Measurements from ENCODE around the gene METAP2. TPM values are rescaled to one million over a fixed set of nuclear protein-coding genes. Genes with fewer than 3 reads are reported as not detected.
"Not testable (repeated sequence)": the region's sequence is repeated elsewhere in the genome, so short reads cannot be mapped to it uniquely, and the experiment has no call there.

The METAP2 gene
- total RNA-seq, 1 donor from 2014 or later, result 81.6 TPM

DNA sequence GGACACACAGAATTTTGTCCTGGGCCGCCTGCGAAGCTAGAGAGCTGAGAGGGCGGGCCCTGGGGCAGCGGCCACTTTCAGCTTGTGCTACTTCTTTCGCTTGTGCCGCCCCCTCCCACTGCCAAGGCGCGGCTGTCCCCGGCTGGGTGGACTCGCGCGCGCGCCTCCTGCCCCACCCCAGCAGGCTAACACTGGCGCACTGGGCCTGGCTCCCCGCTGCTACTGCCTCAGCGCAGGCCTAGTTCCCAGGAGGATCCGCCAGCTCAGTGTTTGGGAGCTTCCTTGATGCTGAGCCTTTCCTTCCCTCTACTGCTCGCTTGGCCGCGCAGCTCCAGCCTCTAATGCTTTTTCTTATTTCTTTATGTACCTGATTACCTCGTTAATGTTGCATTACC, 27.4 kb upstream of the METAP2 start:
- Histone ChIP-seq H3K36me3 (ENCODE audit: insufficient read depth, low read length) (no peaks in the 10 kb centered on the region), H3K27ac (ENCODE audit: low read depth, low read length) (no peak overlapping the region), H3K9ac (ENCODE audit: low read length) (no peak overlapping the region), H3K27me3 (ENCODE audit: insufficient read depth, low read length) (peaks cover 4% of the 10 kb centered on the region), H3K4me2 (ENCODE audit: low read length) (peak overlapping the region; percentile 76), H2AFZ (ENCODE audit: low read depth, low read length) (peak overlapping the region; percentile 56), H3K4me1 (ENCODE audit: insufficient read depth, low read length) (no peaks in the 10 kb centered on the region), H3K4me3 (ENCODE audit: insufficient read depth, low read depth, low read length) (no peak overlapping the region), H3K9me3 (ENCODE audit: insufficient read depth, low read depth, low read length) (no peaks in the 10 kb centered on the region), H3K79me2 (ENCODE audit: insufficient read depth, low read length) (no peaks in the 10 kb centered on the region), H4K20me1 (ENCODE audit: insufficient read depth, low read length) (no peaks in the 10 kb centered on the region)
- FAIRE-seq, result no peak
- no peak overlapping the region for H3K27ac Mint-ChIP-seq (ENCODE audit: unreplicated experiment)
- no peak overlapping the region for H3K4me3 Mint-ChIP-seq (ENCODE audit: unreplicated experiment)
- H3K36me3 Mint-ChIP-seq (ENCODE audit: low read depth, unreplicated experiment), result no peaks in the 10 kb centered on the region
- H3K27me3 Mint-ChIP-seq (ENCODE audit: low read depth, unreplicated experiment), result peaks cover 14% of the 10 kb centered on the region
- H3K9me3 Mint-ChIP-seq (ENCODE audit: unreplicated experiment), result no peaks in the 10 kb centered on the region
- peaks cover 2% of the 10 kb centered on the region for H3K4me1 Mint-ChIP-seq (ENCODE audit: low read depth, unreplicated experiment)
- TF ChIP-seq EZH2 (IDR thresholded peaks at IDR 0.05; ENCODE audit: insufficient read depth, low read length), result no peak
- TF ChIP-seq, protein P1, sequence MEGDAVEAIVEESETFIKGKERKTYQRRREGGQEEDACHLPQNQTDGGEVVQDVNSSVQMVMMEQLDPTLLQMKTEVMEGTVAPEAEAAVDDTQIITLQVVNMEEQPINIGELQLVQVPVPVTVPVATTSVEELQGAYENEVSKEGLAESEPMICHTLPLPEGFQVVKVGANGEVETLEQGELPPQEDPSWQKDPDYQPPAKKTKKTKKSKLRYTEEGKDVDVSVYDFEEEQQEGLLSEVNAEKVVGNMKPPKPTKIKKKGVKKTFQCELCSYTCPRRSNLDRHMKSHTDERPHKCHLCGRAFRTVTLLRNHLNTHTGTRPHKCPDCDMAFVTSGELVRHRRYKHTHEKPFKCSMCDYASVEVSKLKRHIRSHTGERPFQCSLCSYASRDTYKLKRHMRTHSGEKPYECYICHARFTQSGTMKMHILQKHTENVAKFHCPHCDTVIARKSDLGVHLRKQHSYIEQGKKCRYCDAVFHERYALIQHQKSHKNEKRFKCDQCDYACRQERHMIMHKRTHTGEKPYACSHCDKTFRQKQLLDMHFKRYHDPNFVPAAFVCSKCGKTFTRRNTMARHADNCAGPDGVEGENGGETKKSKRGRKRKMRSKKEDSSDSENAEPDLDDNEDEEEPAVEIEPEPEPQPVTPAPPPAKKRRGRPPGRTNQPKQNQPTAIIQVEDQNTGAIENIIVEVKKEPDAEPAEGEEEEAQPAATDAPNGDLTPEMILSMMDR (IDR thresholded peaks at IDR 0.05; ENCODE audit: insufficient read depth, low read depth, low read length), result no peak
- DNase-seq (ENCODE audit: low read depth), result peak; percentile 15

DNA sequence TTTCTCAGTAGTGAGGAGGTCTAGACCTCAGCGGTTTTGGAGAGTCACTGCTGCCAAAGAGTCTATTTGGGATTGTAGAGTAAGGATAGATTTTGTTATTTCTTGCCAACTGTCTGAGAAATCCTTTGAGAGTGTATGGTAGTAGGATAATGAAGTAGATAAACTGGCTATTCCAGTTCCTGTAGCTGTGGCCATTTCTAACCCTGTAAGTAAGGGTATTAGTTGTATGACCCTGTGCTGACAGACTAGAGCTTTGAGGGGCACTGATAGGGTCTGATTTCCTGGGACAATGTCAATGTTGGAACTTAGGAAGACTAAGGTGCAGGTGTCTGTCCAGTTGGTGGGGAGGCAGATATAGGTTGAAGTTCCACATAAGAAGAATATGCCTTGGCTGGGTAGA, 24.3 kb upstream of the METAP2 start:
- not testable (repeated sequence) for H4K20me1 ChIP-seq (ENCODE audit: insufficient read depth, low read length); H3K27me3 ChIP-seq (ENCODE audit: insufficient read depth, low read length); H3K27ac Mint-ChIP-seq (ENCODE audit: unreplicated experiment); DNase-seq (ENCODE audit: low read depth); H3K9me3 ChIP-seq (ENCODE audit: insufficient read depth, low read depth, low read length); H3K4me2 ChIP-seq (ENCODE audit: low read length); H3K9ac ChIP-seq (ENCODE audit: low read length); H3K4me1 ChIP-seq (ENCODE audit: insufficient read depth, low read length); H3K27ac ChIP-seq (ENCODE audit: low read depth, low read length); H3K36me3 Mint-ChIP-seq (ENCODE audit: low read depth, unreplicated experiment); FAIRE-seq; H2AFZ ChIP-seq (ENCODE audit: low read depth, low read length); H3K79me2 ChIP-seq (ENCODE audit: insufficient read depth, low read length); H3K4me3 ChIP-seq (ENCODE audit: insufficient read depth, low read depth, low read length); H3K36me3 ChIP-seq (ENCODE audit: insufficient read depth, low read length); H3K4me1 Mint-ChIP-seq (ENCODE audit: low read depth, unreplicated experiment); H3K4me3 Mint-ChIP-seq (ENCODE audit: unreplicated experiment); H3K9me3 Mint-ChIP-seq (ENCODE audit: unreplicated experiment)
- H3K27me3 Mint-ChIP-seq (ENCODE audit: low read depth, unreplicated experiment), result peaks cover 14% of the 10 kb centered on the region

DNA sequence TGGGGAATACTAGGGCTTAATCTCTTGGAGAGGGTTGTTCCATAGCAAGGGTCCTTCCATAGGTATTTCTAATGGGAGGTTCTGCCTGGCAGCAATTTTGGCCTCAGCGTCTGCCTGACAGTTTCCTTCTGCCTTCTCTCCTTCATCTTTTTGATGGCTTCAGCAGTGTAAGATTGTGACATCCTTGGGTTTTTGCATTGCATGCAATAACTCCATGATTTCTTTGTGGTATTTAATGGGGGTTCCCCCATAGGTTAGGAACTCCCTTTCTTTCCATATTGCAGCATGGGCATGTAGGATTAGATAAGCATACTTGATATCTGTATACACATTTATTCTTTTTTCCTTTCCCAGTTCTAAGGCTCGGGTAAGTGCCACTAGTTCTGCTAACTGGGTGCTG, 21.5 kb upstream of the METAP2 start:
- peaks cover 12% of the 10 kb centered on the region for H3K4me1 Mint-ChIP-seq (ENCODE audit: low read depth, unreplicated experiment)
- DNase-seq (ENCODE audit: low read depth); H3K27ac ChIP-seq (ENCODE audit: low read depth, low read length); H3K36me3 ChIP-seq (ENCODE audit: insufficient read depth, low read length); H3K9me3 Mint-ChIP-seq (ENCODE audit: unreplicated experiment); H3K36me3 Mint-ChIP-seq (ENCODE audit: low read depth, unreplicated experiment); H3K4me1 ChIP-seq (ENCODE audit: insufficient read depth, low read length); H2AFZ ChIP-seq (ENCODE audit: low read depth, low read length); H3K27me3 ChIP-seq (ENCODE audit: insufficient read depth, low read length); H3K9me3 ChIP-seq (ENCODE audit: insufficient read depth, low read depth, low read length); FAIRE-seq; H3K27ac Mint-ChIP-seq (ENCODE audit: unreplicated experiment); H3K4me3 ChIP-seq (ENCODE audit: insufficient read depth, low read depth, low read length); H3K27me3 Mint-ChIP-seq (ENCODE audit: low read depth, unreplicated experiment); H3K4me2 ChIP-seq (ENCODE audit: low read length); H3K4me3 Mint-ChIP-seq (ENCODE audit: unreplicated experiment); H4K20me1 ChIP-seq (ENCODE audit: insufficient read depth, low read length); H3K79me2 ChIP-seq (ENCODE audit: insufficient read depth, low read length); H3K9ac ChIP-seq (ENCODE audit: low read length): not testable (repeated sequence)

DNA sequence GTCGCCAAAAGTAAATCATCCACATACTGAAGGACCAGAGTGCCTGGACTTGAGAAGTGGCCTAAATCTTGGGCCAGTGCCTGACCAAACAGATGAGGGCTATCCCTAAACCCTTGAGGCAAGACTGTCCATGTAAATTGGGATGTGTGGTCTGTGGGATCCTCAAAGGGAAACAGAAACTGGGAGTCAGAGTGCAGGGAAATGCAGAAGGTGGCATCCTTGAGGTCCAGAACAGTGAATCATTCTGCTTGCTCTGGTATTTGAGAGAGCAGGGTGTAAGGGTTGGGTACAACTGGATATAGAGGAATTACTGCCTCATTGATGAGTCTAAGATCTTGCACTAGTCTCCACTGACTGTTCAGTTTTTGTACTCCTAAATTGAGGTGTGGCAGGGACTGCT, 20.1 kb upstream of the METAP2 start:
- H3K27me3 Mint-ChIP-seq (ENCODE audit: low read depth, unreplicated experiment); H3K36me3 ChIP-seq (ENCODE audit: insufficient read depth, low read length); H3K9ac ChIP-seq (ENCODE audit: low read length); H3K79me2 ChIP-seq (ENCODE audit: insufficient read depth, low read length); H3K4me3 ChIP-seq (ENCODE audit: insufficient read depth, low read depth, low read length); FAIRE-seq; H3K27ac ChIP-seq (ENCODE audit: low read depth, low read length); DNase-seq (ENCODE audit: low read depth); H3K4me2 ChIP-seq (ENCODE audit: low read length); H4K20me1 ChIP-seq (ENCODE audit: insufficient read depth, low read length); H2AFZ ChIP-seq (ENCODE audit: low read depth, low read length); H3K36me3 Mint-ChIP-seq (ENCODE audit: low read depth, unreplicated experiment); H3K27ac Mint-ChIP-seq (ENCODE audit: unreplicated experiment); H3K27me3 ChIP-seq (ENCODE audit: insufficient read depth, low read length); H3K4me1 ChIP-seq (ENCODE audit: insufficient read depth, low read length); H3K4me3 Mint-ChIP-seq (ENCODE audit: unreplicated experiment); H3K9me3 ChIP-seq (ENCODE audit: insufficient read depth, low read depth, low read length): not testable (repeated sequence)
- Mint-ChIP-seq H3K9me3 (ENCODE audit: unreplicated experiment) (peaks cover 15% of the 10 kb centered on the region), H3K4me1 (ENCODE audit: low read depth, unreplicated experiment) (peaks cover 12% of the 10 kb centered on the region)

DNA sequence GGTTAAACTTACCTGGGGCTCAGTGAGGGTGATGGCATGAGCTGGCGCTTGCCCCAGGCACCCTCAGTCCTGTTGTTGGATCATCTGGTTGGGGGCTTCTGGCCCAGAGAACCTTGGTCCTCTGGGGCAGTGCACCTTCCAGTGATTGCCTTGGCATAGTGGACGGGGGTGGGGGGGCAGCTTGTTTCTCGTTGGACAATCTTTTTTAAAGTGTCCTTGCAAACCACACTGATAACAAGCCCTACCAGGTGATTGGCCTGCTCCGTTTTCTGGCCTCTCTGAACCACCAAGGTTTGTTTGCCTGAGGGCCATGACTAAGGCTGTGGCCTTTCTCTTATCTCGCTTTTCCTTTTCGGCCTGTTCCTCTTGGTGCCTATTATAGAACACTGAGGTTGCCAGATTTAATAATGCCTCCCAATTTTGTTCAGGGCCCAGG, 19.2 kb upstream of the METAP2 start:
- Mint-ChIP-seq H3K4me1 (ENCODE audit: low read depth, unreplicated experiment) (peaks cover 12% of the 10 kb centered on the region), H3K9me3 (ENCODE audit: unreplicated experiment) (peaks cover 19% of the 10 kb centered on the region)
- not testable (repeated sequence) for H3K27ac ChIP-seq (ENCODE audit: low read depth, low read length); H3K4me1 ChIP-seq (ENCODE audit: insufficient read depth, low read length); H3K36me3 Mint-ChIP-seq (ENCODE audit: low read depth, unreplicated experiment); H3K79me2 ChIP-seq (ENCODE audit: insufficient read depth, low read length); H3K9me3 ChIP-seq (ENCODE audit: insufficient read depth, low read depth, low read length); H3K4me3 ChIP-seq (ENCODE audit: insufficient read depth, low read depth, low read length); H3K27me3 ChIP-seq (ENCODE audit: insufficient read depth, low read length); H3K4me3 Mint-ChIP-seq (ENCODE audit: unreplicated experiment); H2AFZ ChIP-seq (ENCODE audit: low read depth, low read length); H4K20me1 ChIP-seq (ENCODE audit: insufficient read depth, low read length); H3K9ac ChIP-seq (ENCODE audit: low read length); H3K27me3 Mint-ChIP-seq (ENCODE audit: low read depth, unreplicated experiment); FAIRE-seq; DNase-seq (ENCODE audit: low read depth); H3K36me3 ChIP-seq (ENCODE audit: insufficient read depth, low read length); H3K4me2 ChIP-seq (ENCODE audit: low read length); H3K27ac Mint-ChIP-seq (ENCODE audit: unreplicated experiment)

Measured in astrocyte (in vitro differentiated cells and primary cell).